GM12878 (cell line): ENCODE results near the gene TSPYL6. TPM values are rescaled to one million over a fixed set of nuclear protein-coding genes. Genes with fewer than 3 reads are reported as not detected.

Source experiments
- ATAC-seq: fragments of 200-7000 bp; cut with Tn5 transposase; 3 replicates; pipeline ENCODE4 v1.9.1; 2020; ENCODE audit warnings: mild to moderate bottlenecking, moderate library complexity
- BruUV-seq: library from RNA; stranded (reverse); fragments of 400-500 nt; replicated peaks from 2 replicates; lab custom pipeline; 2021; lab: Mats Ljungman, UMichigan
- CTCF ChIA-PET: fragments of 300-600 bp; sonication (Branson Sonifier 250); formaldehyde crosslinking; extraction: SDS; loops from one replicate; lab custom pipeline; 2021; ENCODE audit warnings: inconsistent platforms; lab: Yijun Ruan, JAX
- POLR2A ChIA-PET: fragments of 350-600 bp; formaldehyde crosslinking; extraction: SDS; loops from one replicate; lab custom pipeline; 2021; ENCODE audit warnings: inconsistent platforms; lab: Charles Lee
- RAD21 ChIA-PET: fragments of 300-600 bp; sonication (Branson Sonifier 250); formaldehyde crosslinking; loops from one replicate; lab custom pipeline; 2023; ENCODE audit warnings: antibody characterized with exemption; ENCODE audit not compliant: unreplicated experiment; lab: Charles Lee
- SMC1A ChIA-PET: fragments of 300-600 bp; sonication (Branson Sonifier 250); formaldehyde crosslinking; loops from one replicate; lab custom pipeline; 2023; ENCODE audit not compliant: unreplicated experiment, uncharacterized antibody; lab: Charles Lee
- DNase-seq: peaks from one replicate; pipeline ENCODE4 v3.0.0-alpha.2; 2011; ENCODE audit warnings: low read depth, low spot score
- FAIRE-seq: peaks from 3 replicates; lab custom pipeline; 2011; peaks lifted over from hg19 to GRCh38; lab: Jason Lieb, UNC
- H2AFZ ChIP-seq: 2 replicates; pipeline ENCODE4 v1.6.0; 2011; ENCODE audit warnings: low read depth, low read length, control low read depth; ENCODE audit not compliant: control insufficient read depth
- H3K27ac ChIP-seq: 2 replicates; pipeline ENCODE4 v1.5.1; 2011; ENCODE audit warnings: control low read depth; ENCODE audit not compliant: control insufficient read depth, insufficient read depth
- H3K27me3 ChIP-seq, 2 experiments: replicated peaks in 1 of 2; 2 replicates each; pipeline versions ENCODE4 v1.6.0 to v1.6.1; 2011; ENCODE audit warnings: low read length in 1 of 2; ENCODE audit not compliant: control insufficient read depth in 2 of 2, insufficient read depth in 2 of 2
- H3K36me3 ChIP-seq, 2 experiments: 2 replicates each; pipeline ENCODE4 v1.5.1; 2011; ENCODE audit warnings: low read length in 1 of 2; ENCODE audit not compliant: control insufficient read depth in 2 of 2, insufficient read depth in 2 of 2
- H3K4me1 ChIP-seq: 2 replicates; pipeline ENCODE4 v1.6.1; 2011; ENCODE audit warnings: mild to moderate bottlenecking, low read length, moderate library complexity, mixed read lengths; ENCODE audit not compliant: control insufficient read depth, insufficient read depth
- H3K4me2 ChIP-seq: 2 replicates; pipeline ENCODE4 v1.6.0; 2011; ENCODE audit warnings: control low read depth; ENCODE audit not compliant: control insufficient read depth, insufficient read depth
- H3K4me3 ChIP-seq: fragments of 200-600 bp; sonication (generic); 2 replicates; pipeline ENCODE4 v1.5.1; 2016
- H3K79me2 ChIP-seq: 2 replicates; pipeline ENCODE4 v1.6.0; 2011; ENCODE audit warnings: low read length; ENCODE audit not compliant: control insufficient read depth, insufficient read depth
- H3K9ac ChIP-seq: 2 replicates; pipeline ENCODE4 v1.8.0; 2011; ENCODE audit warnings: low read length, control low read depth, mixed read lengths; ENCODE audit not compliant: control insufficient read depth, insufficient read depth
- H3K9me3 ChIP-seq: replicated peaks from 3 replicates; pipeline ENCODE4 v1.5.1; 2011; ENCODE audit warnings: mild to moderate bottlenecking, low read length; ENCODE audit not compliant: control insufficient read depth, insufficient read depth
- H4K20me1 ChIP-seq: 2 replicates; pipeline ENCODE4 v1.6.0; 2011; ENCODE audit not compliant: control insufficient read depth, insufficient read depth
- BCL3 ChIP-seq: IDR thresholded peaks from 2 replicates; pipeline ENCODE4 v1.6.1; 2011; ENCODE audit warnings: borderline replicate concordance, low read depth, mild to moderate bottlenecking, moderate library complexity, low read length; ENCODE audit not compliant: insufficient read depth, poor library complexity, severe bottlenecking
- IRF4 ChIP-seq: IDR thresholded peaks from 2 replicates; pipeline ENCODE4 v1.6.1; 2011; ENCODE audit warnings: low read depth, low read length
- RFX5 ChIP-seq: IDR thresholded peaks from 2 replicates; pipeline ENCODE4 v1.6.1; 2011; ENCODE audit warnings: low read depth, low read length, improper control_type of control experiment
- USF2 ChIP-seq: IDR thresholded peaks from 2 replicates; pipeline ENCODE4 v1.6.1; 2011; ENCODE audit warnings: low read depth, low read length, improper control_type of control experiment, borderline replicate concordance
- WGBS: methylation state at CpG from one replicate; pipeline ENCODE4 v1.1.6; 2016; ENCODE audit warnings: low lambda C conversion rate; ENCODE audit not compliant: insufficient replicate concordance, insufficient coverage; ENCODE audit errors: missing lambda C conversion rate; 5-methylcytosine and 5-hydroxymethylcytosine counted together
- in situ Hi-C: fragments of 300-500 bp; cut with MboI; formaldehyde crosslinking; loops from 9 replicates; pipeline ENCODE4 v1.14.3; 2018; ENCODE audit warnings: mixed read lengths
- intact Hi-C: fragments of 100-400 bp; cut with micrococcal nuclease; formaldehyde crosslinking; loops from one replicate; pipeline ENCODE4 v1.14.2; 2022; ENCODE audit not compliant: unreplicated experiment
- polyA plus RNA-seq, 11 experiments: library from polyadenylated mRNA; depleted of rRNA in 4 of 11; unstranded in 6 of 11; stranded (reverse) in 5 of 11; fragments of >200 nt; fragmentation: Nextera tagmentation in 4 of 11; fragmentation: Illumina TruSeq in 1 of 11; extraction: Ambion mirVana in 4 of 11; extraction: Trizol in 1 of 11; gene quantifications; 1 replicate in 1 of 11; 2 replicates in 10 of 11; pipeline versions ENCODE4 v1.2.1 to v1.2.3, GENCODE V29; 2011 to 2016; ENCODE audit warnings: inconsistent platforms in 2 of 11, missing spikeins in 2 of 11, low read depth in 1 of 11
- total RNA-seq, 4 experiments: library from RNA; depleted of rRNA in 3 of 4; stranded (reverse); fragments of >200 nt in 3 of 4; fragmentation: Illumina TruSeq in 1 of 4; extraction: Trizol in 1 of 4; gene quantifications; 2 replicates each; pipeline versions ENCODE4 v1.2.1 to v1.2.3, GENCODE V29; 2013 to 2021
- TF ChIP-seq, protein P1 (sequence below): fragments of 450-650 bp; IDR thresholded peaks from 2 replicates; pipeline ENCODE4 v1.6.1; 2017; ENCODE audit warnings: mild to moderate bottlenecking, moderate library complexity
- TF ChIP-seq, protein P2 (sequence below): fragments of 450-650 bp; IDR thresholded peaks from 2 replicates; pipeline ENCODE4 v1.6.1; 2017; ENCODE audit warnings: borderline replicate concordance
- TF ChIP-seq, protein P3 (sequence below): fragments of 450-650 bp; conservative IDR thresholded peaks from 2 replicates; pipeline ENCODE4 v1.6.1; 2017; ENCODE audit warnings: mild to moderate bottlenecking, moderate library complexity

The TSPYL6 gene
- total and polyA plus RNA-seq, 10 of the 15 experiments (the other 5 are each of a cell fraction or from before 2014, with no cell fraction given) = not detected

DNA sequence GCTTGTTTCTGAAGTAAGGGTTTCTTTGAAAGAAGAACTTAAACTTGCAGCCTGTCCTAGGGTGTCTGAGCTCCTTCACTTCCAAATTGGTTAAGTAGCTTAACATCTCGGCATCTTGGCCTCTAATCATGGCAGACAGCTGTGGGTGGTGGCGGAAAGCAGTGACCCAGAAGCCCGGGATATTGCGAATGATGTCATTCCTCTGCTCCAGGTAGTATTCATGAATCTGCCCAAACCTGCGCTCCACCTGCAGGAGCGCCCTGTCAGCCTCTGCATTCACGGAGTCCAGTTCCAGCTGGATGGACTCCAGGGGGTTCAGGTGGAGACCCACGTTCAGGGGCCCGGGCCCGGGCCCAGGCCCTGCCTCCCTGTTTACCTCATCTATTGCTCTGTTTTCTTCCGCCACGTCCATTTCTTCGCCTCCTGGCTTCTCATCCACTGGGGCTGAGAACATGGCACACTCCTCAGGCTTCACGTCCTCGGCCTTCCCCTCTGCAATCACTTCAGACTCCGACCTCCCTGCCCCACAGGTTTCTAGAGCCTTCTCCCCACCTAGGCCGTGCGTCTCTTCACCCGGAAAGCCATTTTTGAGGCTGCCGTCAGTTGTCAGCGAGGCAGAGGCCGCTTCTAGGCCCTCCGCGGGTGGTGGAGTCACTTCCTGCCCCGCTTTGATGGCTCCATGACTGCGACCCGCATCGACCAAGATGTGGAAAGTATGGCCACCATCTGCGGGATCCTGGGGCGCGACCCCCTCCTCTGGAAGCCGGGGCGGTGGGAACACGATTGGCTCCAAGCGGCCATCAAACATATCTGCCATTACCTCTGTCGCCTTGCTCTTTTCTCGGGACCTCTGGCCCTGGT is 569 bp downstream of the TSPYL6 start:
- ChIA-PET CTCF (no interaction called here), RAD21 (no interaction called here), SMC1A (interaction anchor here (1.3 kb wide), 1 partner anchor 36 kb away, joined by 3 read pairs; no protein-coding TSS in a partner anchor), POLR2A (no interaction called here)
- no peak overlapping the region for H3K4me2 ChIP-seq
- no peaks in the 10 kb centered on the region for H3K79me2 ChIP-seq
- H2AFZ ChIP-seq = no peak overlapping the region
- intact Hi-C loops = no loop called here
- H3K9ac ChIP-seq = no peak overlapping the region
- H3K4me1 ChIP-seq = peaks cover 6% of the 10 kb centered on the region
- H3K9me3 ChIP-seq = no peaks in the 10 kb centered on the region; the same call in 2 of the 3 replicates
- WGBS = 72% methylated on average over 31 of the region's 37 CpGs
- no peaks in the 10 kb centered on the region for H4K20me1 ChIP-seq
- H3K4me3 ChIP-seq = no peak overlapping the region
- no peak overlapping the region for H3K27ac ChIP-seq
- in situ Hi-C loops = no loop called here
- BruUV-seq = no TSS peak
- H3K36me3 ChIP-seq = no peaks in the 10 kb centered on the region
- ATAC-seq (no peak), DNase-seq (no peak), FAIRE-seq (no peak)
- no peaks in the 10 kb centered on the region for H3K27me3 ChIP-seq
- TF ChIP-seq, protein P1, sequence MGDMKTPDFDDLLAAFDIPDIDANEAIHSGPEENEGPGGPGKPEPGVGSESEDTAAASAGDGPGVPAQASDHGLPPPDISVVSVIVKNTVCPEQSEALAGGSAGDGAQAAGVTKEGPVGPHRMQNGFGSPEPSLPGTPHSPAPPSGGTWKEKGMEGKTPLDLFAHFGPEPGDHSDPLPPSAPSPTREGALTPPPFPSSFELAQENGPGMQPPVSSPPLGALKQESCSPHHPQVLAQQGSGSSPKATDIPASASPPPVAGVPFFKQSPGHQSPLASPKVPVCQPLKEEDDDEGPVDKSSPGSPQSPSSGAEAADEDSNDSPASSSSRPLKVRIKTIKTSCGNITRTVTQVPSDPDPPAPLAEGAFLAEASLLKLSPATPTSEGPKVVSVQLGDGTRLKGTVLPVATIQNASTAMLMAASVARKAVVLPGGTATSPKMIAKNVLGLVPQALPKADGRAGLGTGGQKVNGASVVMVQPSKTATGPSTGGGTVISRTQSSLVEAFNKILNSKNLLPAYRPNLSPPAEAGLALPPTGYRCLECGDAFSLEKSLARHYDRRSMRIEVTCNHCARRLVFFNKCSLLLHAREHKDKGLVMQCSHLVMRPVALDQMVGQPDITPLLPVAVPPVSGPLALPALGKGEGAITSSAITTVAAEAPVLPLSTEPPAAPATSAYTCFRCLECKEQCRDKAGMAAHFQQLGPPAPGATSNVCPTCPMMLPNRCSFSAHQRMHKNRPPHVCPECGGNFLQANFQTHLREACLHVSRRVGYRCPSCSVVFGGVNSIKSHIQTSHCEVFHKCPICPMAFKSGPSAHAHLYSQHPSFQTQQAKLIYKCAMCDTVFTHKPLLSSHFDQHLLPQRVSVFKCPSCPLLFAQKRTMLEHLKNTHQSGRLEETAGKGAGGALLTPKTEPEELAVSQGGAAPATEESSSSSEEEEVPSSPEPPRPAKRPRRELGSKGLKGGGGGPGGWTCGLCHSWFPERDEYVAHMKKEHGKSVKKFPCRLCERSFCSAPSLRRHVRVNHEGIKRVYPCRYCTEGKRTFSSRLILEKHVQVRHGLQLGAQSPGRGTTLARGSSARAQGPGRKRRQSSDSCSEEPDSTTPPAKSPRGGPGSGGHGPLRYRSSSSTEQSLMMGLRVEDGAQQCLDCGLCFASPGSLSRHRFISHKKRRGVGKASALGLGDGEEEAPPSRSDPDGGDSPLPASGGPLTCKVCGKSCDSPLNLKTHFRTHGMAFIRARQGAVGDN = no peak
- TF ChIP-seq BCL3 (no peak), IRF4 (no peak), RFX5 (no peak), USF2 (no peak)
- TF ChIP-seq, protein P2, sequence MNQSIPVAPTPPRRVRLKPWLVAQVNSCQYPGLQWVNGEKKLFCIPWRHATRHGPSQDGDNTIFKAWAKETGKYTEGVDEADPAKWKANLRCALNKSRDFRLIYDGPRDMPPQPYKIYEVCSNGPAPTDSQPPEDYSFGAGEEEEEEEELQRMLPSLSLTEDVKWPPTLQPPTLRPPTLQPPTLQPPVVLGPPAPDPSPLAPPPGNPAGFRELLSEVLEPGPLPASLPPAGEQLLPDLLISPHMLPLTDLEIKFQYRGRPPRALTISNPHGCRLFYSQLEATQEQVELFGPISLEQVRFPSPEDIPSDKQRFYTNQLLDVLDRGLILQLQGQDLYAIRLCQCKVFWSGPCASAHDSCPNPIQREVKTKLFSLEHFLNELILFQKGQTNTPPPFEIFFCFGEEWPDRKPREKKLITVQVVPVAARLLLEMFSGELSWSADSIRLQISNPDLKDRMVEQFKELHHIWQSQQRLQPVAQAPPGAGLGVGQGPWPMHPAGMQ = no peak
- TF ChIP-seq, protein P3, sequence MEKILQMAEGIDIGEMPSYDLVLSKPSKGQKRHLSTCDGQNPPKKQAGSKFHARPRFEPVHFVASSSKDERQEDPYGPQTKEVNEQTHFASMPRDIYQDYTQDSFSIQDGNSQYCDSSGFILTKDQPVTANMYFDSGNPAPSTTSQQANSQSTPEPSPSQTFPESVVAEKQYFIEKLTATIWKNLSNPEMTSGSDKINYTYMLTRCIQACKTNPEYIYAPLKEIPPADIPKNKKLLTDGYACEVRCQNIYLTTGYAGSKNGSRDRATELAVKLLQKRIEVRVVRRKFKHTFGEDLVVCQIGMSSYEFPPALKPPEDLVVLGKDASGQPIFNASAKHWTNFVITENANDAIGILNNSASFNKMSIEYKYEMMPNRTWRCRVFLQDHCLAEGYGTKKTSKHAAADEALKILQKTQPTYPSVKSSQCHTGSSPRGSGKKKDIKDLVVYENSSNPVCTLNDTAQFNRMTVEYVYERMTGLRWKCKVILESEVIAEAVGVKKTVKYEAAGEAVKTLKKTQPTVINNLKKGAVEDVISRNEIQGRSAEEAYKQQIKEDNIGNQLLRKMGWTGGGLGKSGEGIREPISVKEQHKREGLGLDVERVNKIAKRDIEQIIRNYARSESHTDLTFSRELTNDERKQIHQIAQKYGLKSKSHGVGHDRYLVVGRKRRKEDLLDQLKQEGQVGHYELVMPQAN = no peak
